HL-60 (cell line): ENCODE measurements around the gene DFFA.

ENCODE experiments used
- DNase-seq, 2 experiments: peaks; one replicate each; pipeline ENCODE4 v3.0.0-alpha.2; 2010 to 2020; ENCODE audit warnings: low read depth in 1 of 2, low spot score in 1 of 2
- H3K27ac ChIP-seq: fragments of 250-450 bp; sonication (Bioruptor Pico); replicated peaks from 2 replicates; pipeline ENCODE4 v1.5.1; 2020; ENCODE audit warnings: mild to moderate bottlenecking, moderate library complexity
- H3K27me3 ChIP-seq: fragments of 250-450 bp; sonication (Bioruptor Pico); 2 replicates; pipeline ENCODE4 v1.5.1; 2021; ENCODE audit warnings: mild to moderate bottlenecking, moderate library complexity; ENCODE audit not compliant: insufficient read depth, poor library complexity, severe bottlenecking
- H3K4me3 ChIP-seq: replicated peaks from 2 replicates; pipeline ENCODE4 v1.5.1; 2011; ENCODE audit warnings: mild to moderate bottlenecking, control low read depth, low read length; ENCODE audit not compliant: insufficient read depth
- GABPA ChIP-seq: IDR thresholded peaks from 2 replicates; pipeline ENCODE4 v1.6.1; 2012; ENCODE audit warnings: low read depth
- POLR2AphosphoS5 ChIP-seq: IDR thresholded peaks from 2 replicates; pipeline ENCODE4 v1.6.1; 2012; ENCODE audit warnings: low read depth
- SPI1 ChIP-seq: IDR thresholded peaks from 2 replicates; pipeline ENCODE4 v1.6.1; 2012; ENCODE audit warnings: low read depth, mild to moderate bottlenecking, borderline replicate concordance
- TF ChIP-seq, protein P1 (sequence below): IDR thresholded peaks from 2 replicates; pipeline ENCODE4 v1.6.1; 2012; ENCODE audit warnings: low read depth; ENCODE audit not compliant: insufficient replicate concordance
- TF ChIP-seq, protein P2 (sequence below): IDR thresholded peaks from one replicate; pipeline ENCODE4 v1.5.1; 2011; ENCODE audit warnings: low read length, control low read depth, inconsistent platforms; ENCODE audit not compliant: insufficient read depth

The DFFA gene

DNA sequence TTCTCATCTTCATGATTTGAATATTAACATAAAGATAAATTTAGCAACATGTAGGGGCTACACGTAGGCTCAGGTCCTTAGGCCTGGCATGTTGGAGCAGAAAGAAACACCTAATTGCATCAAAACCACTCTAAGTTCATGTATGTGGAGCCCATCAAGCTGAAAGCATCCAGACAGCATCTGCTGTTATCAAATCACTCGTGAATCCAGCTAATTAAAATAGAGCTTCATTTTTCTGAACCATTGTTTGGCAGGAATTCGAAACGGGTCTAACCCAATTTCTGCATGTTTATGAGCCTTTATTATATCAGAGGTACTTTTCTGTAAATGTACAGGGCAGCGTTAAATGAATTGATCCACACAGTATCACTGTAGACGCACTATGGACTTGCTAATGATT, 48.2 kb upstream of the DFFA start:
- no peak for DNase-seq
- Histone ChIP-seq H3K27ac (no peak overlapping the region), H3K4me3 (no peak overlapping the region)

DNA sequence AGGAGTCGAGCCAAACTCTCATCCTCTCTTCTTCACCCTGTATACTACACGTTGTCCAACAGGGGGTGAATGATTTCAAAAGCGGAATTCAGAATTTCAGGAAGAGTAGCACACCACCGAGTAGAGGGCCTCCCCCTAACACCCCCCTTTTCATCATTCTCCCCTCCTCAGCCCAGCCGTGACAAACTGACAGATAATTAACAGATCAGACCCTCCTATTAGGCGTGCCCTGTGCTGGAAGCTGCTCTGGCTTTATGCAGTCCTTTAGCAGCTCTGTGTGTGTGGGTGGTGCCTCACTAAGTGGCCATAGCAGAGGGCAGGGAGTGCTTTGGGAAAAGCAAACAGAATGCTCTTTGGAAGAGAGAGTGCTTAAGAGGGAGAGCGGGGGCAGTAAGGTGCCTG, 46.7 kb upstream of the DFFA start:
- no peak overlapping the region for H3K27ac ChIP-seq
- no peak overlapping the region for H3K4me3 ChIP-seq
- H3K27me3 ChIP-seq, result no peaks in the 10 kb centered on the region
- no peak for DNase-seq
- no peak for TF ChIP-seq SPI1
- TF ChIP-seq GABPA, result no peak
- no peak for TF ChIP-seq POLR2AphosphoS5
- TF ChIP-seq, protein P1, sequence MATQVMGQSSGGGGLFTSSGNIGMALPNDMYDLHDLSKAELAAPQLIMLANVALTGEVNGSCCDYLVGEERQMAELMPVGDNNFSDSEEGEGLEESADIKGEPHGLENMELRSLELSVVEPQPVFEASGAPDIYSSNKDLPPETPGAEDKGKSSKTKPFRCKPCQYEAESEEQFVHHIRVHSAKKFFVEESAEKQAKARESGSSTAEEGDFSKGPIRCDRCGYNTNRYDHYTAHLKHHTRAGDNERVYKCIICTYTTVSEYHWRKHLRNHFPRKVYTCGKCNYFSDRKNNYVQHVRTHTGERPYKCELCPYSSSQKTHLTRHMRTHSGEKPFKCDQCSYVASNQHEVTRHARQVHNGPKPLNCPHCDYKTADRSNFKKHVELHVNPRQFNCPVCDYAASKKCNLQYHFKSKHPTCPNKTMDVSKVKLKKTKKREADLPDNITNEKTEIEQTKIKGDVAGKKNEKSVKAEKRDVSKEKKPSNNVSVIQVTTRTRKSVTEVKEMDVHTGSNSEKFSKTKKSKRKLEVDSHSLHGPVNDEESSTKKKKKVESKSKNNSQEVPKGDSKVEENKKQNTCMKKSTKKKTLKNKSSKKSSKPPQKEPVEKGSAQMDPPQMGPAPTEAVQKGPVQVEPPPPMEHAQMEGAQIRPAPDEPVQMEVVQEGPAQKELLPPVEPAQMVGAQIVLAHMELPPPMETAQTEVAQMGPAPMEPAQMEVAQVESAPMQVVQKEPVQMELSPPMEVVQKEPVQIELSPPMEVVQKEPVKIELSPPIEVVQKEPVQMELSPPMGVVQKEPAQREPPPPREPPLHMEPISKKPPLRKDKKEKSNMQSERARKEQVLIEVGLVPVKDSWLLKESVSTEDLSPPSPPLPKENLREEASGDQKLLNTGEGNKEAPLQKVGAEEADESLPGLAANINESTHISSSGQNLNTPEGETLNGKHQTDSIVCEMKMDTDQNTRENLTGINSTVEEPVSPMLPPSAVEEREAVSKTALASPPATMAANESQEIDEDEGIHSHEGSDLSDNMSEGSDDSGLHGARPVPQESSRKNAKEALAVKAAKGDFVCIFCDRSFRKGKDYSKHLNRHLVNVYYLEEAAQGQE, result no peak
- TF ChIP-seq, protein P2, sequence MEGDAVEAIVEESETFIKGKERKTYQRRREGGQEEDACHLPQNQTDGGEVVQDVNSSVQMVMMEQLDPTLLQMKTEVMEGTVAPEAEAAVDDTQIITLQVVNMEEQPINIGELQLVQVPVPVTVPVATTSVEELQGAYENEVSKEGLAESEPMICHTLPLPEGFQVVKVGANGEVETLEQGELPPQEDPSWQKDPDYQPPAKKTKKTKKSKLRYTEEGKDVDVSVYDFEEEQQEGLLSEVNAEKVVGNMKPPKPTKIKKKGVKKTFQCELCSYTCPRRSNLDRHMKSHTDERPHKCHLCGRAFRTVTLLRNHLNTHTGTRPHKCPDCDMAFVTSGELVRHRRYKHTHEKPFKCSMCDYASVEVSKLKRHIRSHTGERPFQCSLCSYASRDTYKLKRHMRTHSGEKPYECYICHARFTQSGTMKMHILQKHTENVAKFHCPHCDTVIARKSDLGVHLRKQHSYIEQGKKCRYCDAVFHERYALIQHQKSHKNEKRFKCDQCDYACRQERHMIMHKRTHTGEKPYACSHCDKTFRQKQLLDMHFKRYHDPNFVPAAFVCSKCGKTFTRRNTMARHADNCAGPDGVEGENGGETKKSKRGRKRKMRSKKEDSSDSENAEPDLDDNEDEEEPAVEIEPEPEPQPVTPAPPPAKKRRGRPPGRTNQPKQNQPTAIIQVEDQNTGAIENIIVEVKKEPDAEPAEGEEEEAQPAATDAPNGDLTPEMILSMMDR, result no peak

More for the DNA sequence above, 48.2 kb upstream of the DFFA start:
- TF ChIP-seq, protein P2, result no peak
- TF ChIP-seq SPI1 (no peak), GABPA (no peak), POLR2AphosphoS5 (no peak)
- TF ChIP-seq, protein P1, result no peak
- no peaks in the 10 kb centered on the region for H3K27me3 ChIP-seq

DNA sequence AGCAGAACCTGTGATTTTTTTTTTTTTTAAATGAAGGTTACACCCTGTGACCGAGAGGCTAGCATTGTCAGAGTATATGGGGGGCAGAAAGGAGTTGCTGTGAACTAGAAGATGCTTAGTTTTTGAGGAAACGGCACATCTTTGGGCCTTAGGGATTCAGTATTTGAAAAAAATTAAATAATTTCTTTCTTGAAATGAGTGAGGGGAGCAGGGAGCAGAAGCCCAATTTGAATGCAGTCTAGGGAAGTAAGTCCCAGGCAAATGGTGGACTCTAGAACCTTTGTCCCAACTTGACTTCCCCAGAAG, 45.3 kb upstream of the DFFA start:
- no peak overlapping the region for H3K27ac ChIP-seq

DNA sequence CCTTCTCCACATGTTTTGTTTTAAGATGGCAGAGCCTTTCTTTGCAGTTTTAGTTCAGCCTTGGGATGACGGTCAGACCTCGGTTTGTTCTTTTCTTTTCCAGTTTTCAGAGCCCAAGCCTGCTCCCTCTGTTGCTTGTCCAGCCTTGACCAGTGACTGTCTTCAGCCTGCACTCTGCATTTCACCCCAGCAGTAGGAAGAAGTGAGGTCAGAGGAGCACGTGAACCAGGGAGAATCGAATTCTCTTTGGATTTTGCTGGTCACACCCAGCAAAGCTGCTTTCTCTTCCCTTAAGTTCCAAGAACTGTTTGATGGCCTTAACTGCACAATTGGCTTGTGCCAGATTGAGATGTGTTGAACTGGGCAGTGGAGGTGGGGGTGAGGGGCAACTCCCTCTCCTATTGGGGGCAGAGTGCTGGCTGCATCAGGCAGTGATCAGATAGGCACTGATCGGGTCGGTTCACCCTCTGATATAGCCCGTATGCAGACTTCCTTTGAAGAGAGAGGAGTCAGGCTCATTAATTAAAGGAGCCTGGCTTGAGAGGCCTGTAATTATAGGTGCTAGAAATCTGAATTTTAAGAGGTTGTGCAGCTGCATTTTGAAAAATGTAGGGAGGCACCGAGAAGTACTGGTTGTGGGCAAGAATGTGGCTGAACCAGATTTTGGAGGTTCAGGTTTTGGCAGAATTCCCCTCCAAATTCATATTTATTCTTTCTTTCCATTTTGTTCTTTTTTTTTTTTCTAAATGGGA, 44.8 kb upstream of the DFFA start:
- no peak overlapping the region for H3K4me3 ChIP-seq
- no peaks in the 10 kb centered on the region for H3K27me3 ChIP-seq
- H3K27ac ChIP-seq, result no peak overlapping the region
- TF ChIP-seq, protein P2, result no peak
- TF ChIP-seq, protein P1, result no peak
- TF ChIP-seq SPI1 (no peak), POLR2AphosphoS5 (no peak), GABPA (no peak)
- DNase-seq, result no peak

More for the DNA sequence above, 45.3 kb upstream of the DFFA start:
- Histone ChIP-seq H3K27me3 (no peaks in the 10 kb centered on the region), H3K4me3 (no peak overlapping the region)
- TF ChIP-seq POLR2AphosphoS5 (no peak), GABPA (no peak)
- no peak for DNase-seq
